Uterus (tissue), 2 donors: ENCODE measurements around the gene RNPEP.

Source experiments
- POLR2A ChIP-seq, 2 donors: fragments of 450-650 bp; IDR thresholded peaks; one replicate each; pipeline ENCODE4 v1.6.1; 2016; ENCODE audit warnings: antibody characterized with exemption in 2 of 2, mild to moderate bottlenecking in 1 of 2, moderate library complexity in 1 of 2
- TF ChIP-seq, protein P1 (sequence below), 4 experiments: fragments of 200-600 bp in 2 of 4; fragments of 450-650 bp in 2 of 4; sonication (generic) in 2 of 4; IDR thresholded peaks; one replicate each; pipeline ENCODE4 v1.5.1; 2016 to 2019; ENCODE audit warnings: antibody characterized with exemption in 4 of 4, mild to moderate bottlenecking in 2 of 4, moderate library complexity in 1 of 4

DNA sequence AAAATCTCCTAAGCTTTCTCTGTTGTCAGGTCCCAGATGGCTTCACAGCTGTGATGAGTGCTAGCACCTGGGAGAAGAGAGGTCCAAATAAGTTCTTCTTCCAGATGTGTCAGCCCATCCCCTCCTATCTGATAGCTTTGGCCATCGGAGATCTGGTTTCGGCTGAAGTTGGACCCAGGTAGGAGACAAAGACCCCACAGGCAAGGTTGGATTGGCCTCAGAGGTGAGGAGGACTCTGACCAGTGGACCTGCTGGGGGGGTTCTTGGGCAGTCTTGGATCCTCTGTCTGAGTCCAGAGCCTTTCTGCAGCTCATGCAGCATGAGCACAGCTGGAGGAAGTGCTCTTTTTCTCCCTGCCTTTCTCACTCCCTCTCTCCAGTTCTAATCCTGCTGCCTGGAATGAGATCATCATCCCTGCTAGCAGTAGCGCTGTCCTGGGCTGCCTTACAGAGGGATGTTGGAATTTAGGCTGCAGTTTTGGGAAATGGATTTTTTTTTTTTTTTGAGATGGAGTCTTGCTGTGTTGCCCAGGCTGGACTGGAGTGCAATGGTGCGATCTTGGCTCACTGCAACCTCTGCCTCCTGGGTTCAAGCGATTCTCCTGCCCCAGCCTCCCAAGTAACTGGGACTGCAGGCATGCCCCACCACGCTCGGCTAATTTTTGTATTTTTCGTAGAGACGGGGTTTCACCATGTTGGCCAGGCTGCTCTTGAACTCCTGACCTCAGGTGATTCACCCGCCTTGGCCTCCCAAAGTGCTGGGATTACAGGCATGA lies 7.1 kb downstream of the RNPEP start:
- TF ChIP-seq, protein P1, sequence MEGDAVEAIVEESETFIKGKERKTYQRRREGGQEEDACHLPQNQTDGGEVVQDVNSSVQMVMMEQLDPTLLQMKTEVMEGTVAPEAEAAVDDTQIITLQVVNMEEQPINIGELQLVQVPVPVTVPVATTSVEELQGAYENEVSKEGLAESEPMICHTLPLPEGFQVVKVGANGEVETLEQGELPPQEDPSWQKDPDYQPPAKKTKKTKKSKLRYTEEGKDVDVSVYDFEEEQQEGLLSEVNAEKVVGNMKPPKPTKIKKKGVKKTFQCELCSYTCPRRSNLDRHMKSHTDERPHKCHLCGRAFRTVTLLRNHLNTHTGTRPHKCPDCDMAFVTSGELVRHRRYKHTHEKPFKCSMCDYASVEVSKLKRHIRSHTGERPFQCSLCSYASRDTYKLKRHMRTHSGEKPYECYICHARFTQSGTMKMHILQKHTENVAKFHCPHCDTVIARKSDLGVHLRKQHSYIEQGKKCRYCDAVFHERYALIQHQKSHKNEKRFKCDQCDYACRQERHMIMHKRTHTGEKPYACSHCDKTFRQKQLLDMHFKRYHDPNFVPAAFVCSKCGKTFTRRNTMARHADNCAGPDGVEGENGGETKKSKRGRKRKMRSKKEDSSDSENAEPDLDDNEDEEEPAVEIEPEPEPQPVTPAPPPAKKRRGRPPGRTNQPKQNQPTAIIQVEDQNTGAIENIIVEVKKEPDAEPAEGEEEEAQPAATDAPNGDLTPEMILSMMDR (IDR thresholded peaks at IDR 0.05) = no peak
- TF ChIP-seq POLR2A (IDR thresholded peaks at IDR 0.05) = no peak
